HG02870 (cell line): ENCODE data around the gene TUBA8.
"Not testable (repeated sequence)": the region's sequence is repeated elsewhere in the genome, so short reads cannot be mapped to it uniquely, and the experiment has no call there.

Source experiments
- ATAC-seq: cut with Tn5 transposase; IDR thresholded peaks from one replicate; pipeline ENCODE4 v1.9.1; 2021; ENCODE audit warnings: mild to moderate bottlenecking, moderate library complexity; ENCODE audit not compliant: unreplicated experiment

TUBA8 gene

DNA sequence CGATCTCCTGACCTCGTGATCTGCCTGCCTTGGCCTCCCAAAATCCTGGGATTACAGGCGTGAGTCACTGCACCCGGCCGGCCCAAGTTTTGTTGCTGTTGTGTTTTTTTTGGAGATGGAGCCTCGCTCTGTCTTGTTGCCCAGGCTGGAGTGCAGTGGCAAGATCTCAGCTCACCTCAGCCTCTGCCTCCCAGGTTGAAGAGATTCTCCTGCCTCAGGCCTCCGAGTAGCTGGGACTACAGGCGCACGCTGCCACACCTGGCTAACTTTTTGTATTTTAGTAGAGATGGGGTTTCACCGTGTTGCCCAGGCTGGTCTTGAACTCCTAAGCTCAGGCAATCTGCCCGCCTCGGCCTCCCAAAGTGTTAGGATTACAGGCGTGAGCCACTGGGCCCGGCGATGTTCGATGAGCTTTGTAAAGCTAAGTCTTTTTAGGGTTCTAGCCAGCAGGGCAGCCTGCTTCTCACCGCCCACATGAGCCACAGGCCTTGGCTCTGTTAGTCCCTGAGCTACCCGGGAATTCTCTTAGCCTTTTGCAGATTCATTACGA, 12.9 kb downstream of the TUBA8 start:
- not testable (repeated sequence) for ATAC-seq

DNA sequence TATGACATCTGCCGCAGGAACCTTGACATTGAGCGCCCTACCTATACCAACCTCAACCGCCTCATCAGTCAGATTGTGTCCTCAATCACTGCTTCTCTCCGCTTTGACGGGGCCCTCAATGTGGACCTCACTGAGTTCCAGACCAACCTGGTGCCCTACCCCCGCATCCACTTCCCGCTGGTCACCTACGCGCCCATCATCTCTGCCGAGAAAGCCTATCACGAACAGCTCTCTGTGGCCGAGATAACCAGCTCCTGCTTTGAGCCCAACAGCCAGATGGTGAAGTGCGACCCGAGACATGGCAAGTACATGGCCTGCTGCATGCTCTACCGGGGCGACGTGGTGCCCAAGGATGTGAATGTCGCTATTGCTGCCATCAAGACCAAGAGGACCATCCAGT, 16.0 kb downstream of the TUBA8 start:
- no peak for ATAC-seq

DNA sequence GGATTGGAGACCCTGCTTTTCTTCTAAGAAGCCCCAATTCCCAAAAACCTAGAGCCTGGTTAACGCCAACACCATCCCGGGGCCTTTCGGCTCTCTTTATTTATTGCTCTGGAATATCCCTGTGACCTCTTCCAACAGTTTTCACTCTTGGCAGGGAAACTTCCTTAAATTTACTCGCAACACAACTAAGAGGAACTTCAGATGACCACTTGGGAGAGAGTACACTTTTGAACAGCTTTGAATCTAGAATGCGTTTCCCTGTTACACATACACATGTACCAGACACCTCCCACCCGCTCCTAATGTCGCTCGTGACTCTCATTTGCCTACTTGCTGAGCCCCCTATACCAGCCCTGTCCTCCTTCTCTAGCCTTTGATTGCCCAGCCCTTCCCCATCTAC, 19.4 kb downstream of the TUBA8 start:
- ATAC-seq = no peak

DNA sequence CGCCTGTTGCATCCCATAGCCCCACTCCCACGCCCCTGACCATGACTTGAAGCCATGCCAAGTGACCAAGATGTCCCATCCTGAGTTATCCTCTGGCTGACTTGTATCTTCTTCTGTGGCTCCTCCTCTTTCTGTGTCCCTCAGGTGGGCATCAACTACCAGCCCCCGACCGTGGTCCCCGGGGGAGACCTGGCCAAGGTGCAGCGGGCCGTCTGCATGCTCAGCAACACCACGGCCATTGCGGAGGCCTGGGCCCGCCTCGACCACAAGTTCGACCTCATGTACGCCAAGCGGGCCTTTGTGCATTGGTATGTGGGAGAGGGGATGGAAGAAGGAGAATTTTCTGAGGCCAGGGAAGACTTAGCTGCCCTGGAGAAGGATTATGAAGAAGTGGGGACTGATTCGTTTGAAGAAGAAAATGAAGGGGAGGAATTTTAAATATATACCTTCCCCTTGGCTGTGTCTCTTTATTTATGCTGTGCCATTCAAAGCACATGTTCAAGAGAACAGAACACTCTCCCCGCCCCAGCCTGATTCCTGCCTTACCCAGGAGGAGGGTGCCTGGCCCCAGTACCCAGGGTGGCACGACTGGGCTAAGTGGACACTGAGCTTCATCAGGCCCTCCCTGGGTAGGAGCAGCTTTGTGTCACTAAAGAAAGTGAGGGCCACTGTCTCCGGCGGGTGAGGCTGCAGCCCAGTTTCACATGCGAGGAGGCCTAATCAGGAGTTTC, 20.3 kb downstream of the TUBA8 start:
- ATAC-seq = no peak

DNA sequence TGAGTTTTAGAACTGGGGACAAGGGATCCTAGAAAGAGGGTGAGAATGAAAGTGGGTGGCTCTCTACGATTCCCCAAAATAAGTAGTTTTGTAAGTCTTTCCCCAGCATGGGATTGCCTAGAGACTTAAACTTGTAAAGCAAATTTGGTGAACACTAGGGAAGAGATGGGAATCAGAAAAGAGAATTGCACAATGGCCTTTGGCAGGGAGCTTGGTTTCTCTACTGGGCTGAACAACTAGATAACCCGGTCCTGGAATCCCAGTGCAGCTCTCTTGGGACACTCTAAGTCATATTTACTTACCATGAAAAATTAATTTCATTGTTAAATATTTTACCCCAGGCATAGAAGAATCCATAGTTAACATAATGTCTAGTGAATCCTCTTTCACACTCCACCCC, 22.8 kb downstream of the TUBA8 start:
- ATAC-seq = no peak

DNA sequence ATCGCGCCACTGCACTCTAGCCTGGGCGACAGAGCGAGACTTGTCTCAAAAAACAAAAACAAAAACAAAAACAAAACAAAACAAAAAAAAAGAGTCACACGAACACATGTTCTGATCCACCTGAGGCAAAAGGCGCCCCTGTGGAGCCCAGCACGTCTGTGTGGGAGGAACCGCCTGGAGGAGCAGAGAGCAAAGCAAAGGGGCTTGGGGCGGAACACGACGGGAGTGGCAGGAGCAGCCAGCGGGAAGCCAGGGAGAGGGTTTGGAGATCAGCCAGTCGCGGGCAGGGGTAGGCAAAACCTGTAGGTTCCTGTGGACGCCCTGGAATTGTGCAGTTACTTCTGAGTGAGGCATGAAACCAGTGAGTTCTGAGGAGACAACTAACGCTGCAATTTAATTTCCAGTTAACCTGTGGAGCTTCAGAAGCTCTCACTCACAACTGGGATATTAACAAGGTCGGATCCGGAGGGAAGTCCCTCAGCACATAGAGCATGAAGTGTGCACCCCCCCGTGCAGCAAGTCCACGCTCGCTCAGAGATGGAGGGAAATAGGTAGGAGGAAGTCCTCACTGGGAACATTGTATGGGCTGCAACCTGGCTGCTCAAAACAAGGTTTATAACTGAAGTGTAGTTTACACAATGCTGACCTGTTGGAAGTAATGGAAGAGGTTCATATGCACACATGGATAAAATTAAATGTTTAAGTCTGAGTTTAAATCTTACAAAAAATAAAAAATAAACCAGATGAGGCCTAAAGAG, 26.1 kb downstream of the TUBA8 start:
- ATAC-seq = no peak

DNA sequence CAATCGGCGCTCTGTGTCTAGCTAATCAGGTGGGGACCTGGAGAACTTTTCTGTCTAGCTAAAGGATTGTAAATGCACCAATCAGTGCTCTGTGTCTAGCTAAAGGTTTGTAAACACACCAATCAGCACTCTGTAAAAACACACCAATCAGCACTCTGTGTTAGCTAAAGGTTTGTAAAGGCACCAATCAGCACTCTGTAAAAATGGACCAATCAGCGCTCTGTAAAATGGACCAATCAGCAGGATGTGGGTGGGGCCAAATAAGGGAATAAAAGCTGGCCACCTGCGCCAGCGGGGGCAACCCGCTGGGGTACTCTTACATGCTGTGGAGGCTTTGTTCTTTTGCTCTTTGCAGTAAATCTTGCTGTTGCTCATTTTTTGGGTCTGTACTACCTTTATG, 30.4 kb downstream of the TUBA8 start:
- not testable (repeated sequence) for ATAC-seq

DNA sequence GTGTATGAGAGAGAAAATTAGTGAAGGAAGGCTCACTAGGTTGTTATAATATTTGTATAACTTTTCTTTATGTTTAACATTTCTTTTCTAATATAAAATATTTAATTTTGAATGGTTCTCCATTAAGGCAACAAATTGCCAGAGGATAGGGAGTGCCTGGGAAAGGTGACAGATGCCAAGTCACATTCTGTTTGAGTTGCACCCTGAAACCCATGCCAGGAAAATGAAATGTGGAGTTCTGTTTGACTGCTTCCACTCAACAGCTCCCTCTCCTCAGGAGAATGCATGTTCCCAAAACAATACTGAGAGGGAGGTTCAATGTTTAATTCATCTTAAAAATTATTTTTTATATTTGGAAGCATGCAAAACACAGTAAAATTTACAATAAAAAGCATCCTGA, 33.5 kb downstream of the TUBA8 start:
- no peak for ATAC-seq

DNA sequence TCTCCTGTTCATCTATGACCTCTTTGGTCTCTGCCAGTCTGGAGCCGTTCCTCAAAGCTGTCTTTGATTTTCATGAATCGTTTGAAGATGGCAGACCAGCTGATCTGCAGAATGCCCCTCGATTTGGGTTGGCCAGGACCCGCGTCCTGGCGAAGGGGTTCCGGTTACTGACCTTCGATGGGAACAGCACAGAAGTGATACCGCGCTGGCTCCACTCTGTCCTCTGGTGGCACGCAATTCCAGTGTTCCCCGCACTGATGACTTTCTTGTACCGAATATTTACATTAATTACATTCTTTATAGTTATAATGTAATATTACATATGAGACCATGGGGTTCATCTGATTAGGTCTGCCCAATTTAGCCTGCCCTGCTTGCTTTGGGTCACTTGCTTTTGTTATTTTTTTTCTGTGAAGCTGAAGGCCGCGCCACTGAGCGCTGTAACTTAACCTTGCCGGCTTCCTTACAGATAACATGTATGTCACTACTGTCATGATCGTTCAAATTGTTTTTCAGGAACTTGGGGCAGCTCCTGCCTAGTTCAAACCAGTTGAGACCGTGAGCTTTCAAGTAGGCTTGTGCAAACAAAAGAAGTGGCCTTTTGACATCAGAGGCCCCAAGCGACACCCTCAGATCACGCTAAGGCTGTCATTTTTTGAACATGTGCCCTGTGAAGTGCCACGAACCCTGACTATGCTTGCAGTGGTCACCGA, 35.2 kb downstream of the TUBA8 start:
- no peak for ATAC-seq

DNA sequence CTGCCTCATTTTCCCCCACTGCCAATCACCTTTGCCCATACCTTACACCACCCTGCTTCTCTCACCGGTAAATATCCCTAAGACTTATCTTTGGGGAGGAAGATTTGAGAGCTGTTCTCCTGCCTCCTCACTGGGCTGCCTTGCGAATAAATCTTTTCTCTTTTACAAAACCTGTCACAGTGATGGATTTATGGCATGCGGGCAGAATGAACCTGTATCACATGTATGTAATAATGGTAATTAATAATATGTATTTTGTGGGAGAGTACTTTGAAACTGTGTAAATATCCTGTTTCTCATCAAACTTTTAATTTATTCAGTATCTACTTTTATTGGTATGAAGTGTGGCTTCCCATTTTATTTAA, 35.8 kb downstream of the TUBA8 start:
- no peak for ATAC-seq

DNA sequence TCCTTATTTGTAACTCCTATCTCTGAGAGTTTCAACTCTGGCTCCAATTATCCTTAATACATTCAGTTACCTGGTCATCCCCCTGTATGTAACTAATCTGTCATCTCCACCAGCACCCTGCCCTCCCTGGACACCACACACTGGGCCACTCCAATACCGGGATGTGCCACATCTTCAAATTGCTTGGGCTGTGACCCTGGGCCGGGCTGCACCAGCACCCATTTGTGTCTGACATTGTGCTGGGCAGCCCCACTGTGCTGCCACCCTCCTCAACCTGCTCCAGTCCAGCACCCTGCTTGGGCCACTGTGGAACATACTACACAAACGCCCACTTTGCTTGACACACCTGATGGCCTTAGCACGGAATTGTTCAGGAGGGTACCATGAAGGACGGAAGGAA, 37.2 kb downstream of the TUBA8 start:
- no peak for ATAC-seq

DNA sequence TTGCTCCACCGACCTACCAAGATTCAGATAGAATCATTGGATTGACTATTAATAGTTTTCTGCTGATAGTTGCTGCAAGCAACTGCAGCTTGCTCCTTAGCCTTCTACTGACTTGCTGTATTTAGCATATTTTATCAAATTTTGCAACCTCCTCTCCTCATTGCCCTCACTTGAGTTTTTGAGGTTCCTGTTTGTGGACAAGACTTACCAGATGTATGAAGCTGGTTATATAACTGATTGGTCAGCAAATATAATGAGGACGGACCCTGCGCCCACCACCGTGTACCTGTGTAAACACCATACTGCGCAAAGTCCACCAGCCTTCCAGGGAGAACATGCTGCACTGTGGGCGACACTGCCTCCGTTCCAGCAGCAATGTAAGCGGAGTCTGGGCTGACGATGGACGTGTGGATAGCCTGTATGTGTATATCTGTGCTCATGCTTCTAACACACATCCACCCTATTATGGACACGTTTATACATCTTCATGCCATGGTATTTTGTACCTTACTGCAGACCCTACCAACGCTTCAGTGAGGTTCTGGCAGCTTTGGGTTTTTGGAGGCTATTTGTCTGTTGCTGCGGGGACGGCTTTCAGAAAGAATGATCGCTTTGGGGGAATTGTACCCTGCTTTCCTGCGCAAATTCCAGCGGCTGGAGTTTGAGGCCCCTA, 37.8 kb downstream of the TUBA8 start:
- no peak for ATAC-seq

DNA sequence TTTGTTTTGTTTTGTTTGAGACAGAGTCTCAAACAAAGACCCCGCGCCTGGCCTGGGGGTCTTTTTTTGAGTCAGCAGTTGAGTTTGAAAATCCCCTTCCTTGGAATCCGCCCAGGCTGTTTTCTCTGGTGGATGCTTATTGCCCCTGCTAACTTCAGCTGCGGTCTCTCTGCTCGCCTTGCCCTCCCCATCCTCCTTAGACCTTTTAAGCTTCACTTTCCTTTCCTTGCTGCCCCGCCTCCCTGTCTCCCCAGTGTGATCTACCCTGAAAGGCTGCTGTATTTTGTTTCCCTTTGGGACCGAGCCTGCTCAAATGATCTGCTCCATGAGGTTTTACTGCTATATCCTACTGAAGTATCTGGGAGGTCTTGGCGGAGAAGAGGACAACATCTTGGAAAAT, 41.9 kb downstream of the TUBA8 start:
- no peak for ATAC-seq

DNA sequence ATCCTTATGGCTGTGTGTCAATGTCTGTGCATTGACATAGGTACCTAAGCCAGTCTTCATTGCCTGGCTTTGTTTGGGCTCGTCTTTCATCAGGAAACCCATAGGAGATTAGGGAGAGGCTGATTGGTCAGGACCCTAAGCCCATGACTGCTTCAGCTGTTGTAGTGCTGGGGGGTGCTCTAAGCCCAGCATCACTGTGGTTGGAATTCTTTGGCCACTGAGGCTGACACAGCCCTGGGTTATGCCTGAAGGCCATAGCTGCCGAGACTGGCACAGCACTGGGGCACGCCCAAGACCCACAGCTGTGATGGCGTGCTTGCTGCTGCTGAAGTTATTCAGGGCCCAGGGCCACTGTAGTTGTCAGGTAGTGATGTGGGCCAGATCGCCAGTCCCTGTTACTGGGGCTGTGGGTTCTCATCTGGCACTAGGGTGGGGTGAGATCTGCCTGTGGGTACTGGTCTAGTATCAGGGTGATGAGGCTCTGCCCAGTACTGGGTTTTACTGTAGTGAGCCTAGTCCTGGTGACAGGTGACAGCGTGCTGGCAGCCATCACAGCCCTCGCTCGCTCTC, 44.3 kb downstream of the TUBA8 start:
- no peak for ATAC-seq

DNA sequence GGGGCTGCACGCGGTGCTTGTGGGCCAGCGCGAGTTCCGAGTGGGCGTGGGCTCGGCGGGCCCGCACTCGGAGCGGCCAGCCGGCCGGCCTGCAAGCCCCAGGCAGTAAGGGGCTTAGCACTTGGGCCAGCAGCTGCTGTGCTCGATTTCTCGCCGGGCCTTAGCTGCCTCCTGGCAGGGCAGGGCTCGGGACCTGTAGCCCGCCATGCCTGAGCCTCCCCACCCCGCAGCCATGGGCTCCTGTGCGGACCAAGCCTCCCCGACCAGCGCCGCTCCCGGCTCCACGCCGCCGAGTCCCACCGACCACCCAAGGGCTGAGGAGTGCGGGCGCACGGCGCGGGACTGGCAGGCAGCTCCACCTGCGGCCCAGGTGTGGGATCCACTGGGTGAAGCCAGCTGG, 44.9 kb downstream of the TUBA8 start:
- not testable (repeated sequence) for ATAC-seq

DNA sequence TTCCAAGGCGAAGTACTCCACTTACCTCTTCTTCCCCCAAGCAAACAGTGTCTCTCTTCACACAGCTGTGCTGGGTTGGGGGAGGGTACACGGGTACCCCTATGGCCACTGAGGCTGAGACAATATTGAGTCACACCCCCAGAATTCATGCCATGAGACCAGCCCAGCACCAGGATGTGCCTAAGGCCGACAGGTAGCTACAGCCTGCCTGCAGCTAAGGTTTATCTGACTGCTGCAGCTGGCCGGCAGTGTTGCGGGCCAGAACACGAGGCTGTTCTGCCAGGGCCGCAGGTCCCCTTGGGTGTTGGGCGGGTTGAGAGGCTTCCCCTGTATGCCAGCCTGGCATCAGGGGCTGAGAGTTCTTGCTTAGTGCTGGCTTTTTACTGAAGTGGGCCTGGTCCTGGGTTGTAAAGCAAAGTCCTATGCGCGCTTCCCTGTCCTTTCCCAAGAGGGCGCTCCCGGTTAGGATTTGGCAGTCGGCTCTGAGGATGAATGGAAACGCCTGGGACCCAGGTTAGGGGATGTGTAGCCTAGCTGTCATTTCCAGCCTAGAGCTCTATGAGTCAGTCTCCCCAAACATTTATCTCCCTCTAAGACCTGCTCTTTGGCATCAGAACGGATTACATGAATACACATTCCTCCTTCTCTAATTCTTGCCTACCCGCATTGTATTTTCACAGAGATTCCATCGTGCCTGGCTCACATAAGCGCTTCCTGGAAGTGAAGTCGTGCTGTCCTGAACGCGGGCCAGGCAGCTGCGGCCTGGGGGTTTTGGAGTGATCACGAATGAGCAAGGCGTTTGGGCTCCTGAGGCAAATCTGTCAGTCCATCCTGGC, 46.5 kb downstream of the TUBA8 start:
- no peak for ATAC-seq

DNA sequence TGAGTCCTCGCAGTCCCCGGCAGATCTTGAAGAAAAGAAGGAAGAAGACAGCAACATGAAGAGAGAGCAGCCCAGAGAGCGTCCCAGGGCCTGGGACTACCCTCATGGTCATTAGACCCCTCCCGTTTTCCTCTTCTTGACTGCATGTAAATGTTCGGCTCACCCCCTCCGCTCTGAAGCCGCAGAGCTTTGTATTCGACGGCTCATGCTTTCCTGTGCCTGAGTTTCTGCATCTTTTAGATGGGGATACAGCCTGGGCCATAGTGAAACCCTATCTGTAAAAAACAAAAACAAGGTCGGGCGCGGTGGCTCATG, 47.1 kb downstream of the TUBA8 start:
- no peak for ATAC-seq

DNA sequence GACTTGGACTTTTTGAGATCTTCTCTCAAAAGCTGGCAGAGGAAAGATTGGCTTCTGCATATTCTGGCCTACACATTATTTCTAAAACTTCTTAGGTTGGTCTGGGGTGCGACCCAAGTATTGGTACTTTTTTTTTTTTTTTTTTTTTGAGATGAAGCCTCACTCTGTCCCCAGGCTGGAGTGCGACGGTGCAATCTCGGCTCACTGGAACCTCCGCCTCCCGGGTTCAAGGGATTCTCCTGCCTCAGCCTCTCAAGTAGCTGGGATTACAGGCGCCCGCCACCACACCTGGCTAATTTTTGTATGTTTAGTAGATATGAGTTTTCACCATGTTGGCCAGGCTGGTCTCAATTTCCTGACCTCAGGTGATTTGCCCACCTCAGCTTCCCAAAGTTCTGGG, 50.0 kb downstream of the TUBA8 start:
- not testable (repeated sequence) for ATAC-seq

DNA sequence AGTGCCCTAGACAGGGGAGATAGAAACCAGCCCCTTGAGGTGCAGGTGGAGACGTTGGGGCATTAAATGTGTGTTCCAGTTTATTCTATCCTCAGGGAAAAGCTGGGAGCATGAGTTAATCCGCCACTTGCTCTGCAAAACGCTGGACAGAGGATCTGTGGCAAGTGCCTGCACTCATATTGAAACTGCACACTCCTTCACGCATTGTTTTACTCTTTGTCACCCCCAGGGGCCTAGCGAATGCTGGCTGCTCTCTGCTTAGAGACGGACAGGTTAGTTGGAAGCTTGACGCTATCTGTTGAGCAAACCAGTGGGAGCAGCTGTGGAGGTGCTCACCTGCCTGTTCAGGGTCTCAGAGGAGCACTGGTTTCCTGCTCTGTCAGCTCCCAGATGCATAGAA, 53.2 kb downstream of the TUBA8 start:
- peak; percentile 51 for ATAC-seq

DNA sequence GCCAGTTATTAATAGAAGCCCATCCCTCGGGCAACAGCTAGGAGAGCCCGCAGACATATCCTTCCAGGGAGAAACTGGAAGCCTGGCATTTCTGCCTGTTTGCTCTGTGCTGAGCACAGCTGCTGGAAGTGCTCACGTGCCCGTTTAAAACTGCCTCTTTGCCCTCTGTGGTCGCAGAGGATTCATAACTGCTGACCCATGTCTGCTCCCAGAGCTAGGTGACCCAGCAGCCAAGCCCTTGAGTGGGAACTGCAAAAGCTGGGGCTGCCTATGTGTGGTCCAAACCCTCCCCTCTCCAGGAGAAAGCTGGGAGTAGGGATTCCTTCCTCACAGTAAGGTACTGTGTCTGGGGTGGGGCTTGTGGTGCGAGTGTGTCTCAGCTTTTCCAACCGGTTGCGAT, 54.0 kb downstream of the TUBA8 start:
- not testable (repeated sequence) for ATAC-seq
